HG03342 (cell line): ENCODE results near the gene APLP2.

Experiments used
- ATAC-seq: cut with Tn5 transposase; IDR thresholded peaks from one replicate; pipeline ENCODE4 v1.9.1; 2021; ENCODE audit warnings: mild to moderate bottlenecking, moderate library complexity; ENCODE audit not compliant: unreplicated experiment

The APLP2 gene

DNA sequence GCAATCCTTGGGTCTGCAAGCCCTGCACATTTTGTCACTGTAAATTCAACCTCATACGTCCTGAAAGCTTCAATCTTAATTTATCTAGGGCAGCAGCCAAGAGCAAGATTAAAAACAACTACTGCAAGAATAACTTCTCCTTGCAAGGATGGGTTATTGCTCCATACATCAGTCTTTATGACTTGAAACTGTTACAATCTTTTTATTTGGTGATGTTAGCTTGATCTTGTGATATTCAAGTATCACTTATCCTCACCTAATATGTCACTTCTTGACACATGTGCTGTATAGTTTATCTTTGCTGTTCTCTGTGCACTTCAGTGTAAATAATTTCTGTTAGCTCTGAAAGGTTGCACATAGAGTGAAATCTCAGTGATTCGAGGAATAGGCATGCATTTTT lies 14.7 kb upstream of the APLP2 start:
- no peak for ATAC-seq

- no peak for ATAC-seq
Measured at GRCh38 chr11:130055617-130056016, 14.1 kb upstream of the APLP2 start.

DNA sequence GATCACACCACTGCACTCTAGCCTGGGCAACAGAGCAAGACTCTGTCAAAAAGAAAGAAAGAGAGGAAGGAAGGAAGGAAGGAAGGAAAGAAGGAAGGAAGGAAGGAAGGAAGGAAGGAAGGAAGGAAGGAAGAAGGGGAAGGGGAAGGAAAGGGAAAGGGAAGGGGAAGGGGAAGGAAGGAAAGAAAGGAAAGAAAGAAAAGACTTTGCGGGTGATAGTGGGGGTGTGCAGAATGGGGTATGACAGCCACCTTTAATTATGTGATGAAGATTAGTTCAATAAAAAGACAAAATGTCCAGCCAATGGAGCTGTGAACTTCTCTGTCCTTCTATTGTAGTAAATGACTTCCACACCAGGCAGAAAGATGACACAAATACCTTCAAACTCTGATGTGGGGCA lies 8.7 kb upstream of the APLP2 start:
- no peak for ATAC-seq

DNA sequence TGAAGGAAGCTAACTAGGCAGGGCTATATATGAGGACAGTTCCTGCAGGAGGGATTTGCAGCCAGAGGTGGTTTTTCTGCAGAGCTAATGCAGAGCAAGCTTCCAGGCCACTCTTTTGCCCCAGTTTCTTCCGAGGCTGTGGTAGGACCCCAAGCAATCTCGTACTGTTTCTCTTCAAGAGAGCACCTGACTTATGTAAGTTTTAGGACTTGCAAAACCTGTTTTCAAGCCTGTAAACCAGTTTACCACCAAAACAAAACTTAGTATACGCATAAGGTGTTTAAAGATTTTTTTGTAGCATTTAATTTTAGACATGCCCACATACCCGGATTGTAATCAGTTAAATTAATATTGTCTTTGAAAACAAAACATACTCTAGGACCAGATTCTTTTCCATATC lies 7.7 kb upstream of the APLP2 start:
- ATAC-seq = no peak

DNA sequence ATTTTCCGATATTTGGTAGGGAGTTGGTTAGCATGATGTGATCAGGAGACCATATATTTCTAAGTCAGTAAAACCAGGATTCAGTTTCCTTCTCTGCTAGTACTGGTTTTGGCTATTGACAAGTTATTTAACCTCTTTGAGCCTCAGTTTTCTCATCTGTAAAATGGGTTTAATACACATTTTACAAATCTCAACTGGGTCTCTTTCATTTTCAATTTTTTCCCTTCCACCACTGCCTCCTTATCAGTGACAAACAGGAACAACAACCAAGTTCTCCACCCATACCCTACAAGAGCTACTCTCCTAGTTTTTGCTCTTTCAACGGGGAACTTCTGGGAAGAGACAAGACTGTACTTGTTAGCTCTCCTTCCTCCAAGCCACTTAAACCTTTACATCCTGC lies 6.2 kb upstream of the APLP2 start:
- no peak for ATAC-seq

GRCh38 chr11:130064596-130064995 lies 5.1 kb upstream of the APLP2 start:
- no peak for ATAC-seq

GRCh38 chr11:130066338-130066737 lies 3.4 kb upstream of the APLP2 start:
- no peak for ATAC-seq

- no peak for ATAC-seq
Measured at GRCh38 chr11:130068546-130068985, 1.1 kb upstream of the APLP2 start.

DNA sequence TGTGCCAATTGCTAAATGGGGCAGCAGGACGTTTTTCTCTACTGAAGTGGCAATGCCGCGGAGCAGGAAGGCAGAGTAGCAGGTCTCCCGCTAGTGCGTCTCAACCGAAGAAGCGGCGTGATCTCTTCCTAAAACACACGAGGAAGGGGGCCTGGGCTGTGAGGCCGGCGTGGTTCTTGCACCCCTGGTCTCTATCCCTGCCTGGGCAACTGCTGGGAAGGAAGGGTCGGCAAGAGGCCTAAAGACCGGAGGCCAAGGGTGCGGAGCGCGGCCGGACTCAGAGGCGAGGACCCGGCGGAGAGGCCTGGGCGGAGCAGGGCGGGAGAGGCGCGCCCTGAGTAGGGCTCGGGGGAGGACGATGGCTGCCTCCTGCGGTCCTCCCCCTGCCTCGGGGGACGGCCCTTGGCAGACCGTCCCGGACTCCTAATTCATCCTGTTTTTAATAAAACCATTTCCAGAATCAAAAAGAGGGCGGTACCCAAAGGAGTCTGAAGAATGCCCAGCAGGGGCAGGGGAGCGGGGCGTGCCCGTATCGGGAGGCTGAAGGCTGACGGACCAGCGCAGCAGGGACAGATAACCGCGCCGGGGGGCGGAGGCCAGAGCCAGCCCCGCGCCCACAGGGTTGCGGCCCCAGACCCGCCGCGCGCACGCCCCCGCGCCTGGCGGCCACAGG lies 572 bp upstream of the APLP2 start:
- ATAC-seq = peak; percentile 44

GRCh38 chr11:130070109-130070845 lies 583 bp downstream of the APLP2 start:
- ATAC-seq = peak; percentile 29

GRCh38 chr11:130070846-130071200 lies 1.1 kb downstream of the APLP2 start:
- ATAC-seq = no peak

GRCh38 chr11:130071211-130071712 lies 1.6 kb downstream of the APLP2 start:
- no peak for ATAC-seq

DNA sequence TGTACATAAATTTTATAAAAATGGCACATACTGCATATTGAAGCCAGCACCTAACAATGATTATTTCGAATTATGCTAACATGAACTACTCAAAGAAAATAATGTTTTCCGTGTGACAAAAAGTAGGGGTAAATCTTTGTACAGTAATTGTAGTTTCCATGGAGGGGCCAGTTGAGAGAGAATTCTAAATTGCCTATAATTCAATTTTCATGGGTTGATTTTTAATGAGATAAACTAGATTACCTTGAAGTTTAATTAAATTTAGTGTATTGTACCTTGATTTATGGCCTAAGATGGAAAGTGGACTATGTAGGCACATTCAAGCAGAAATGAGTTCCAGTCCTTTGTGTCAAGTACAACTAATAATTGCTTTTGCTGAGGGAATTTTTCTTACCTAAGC lies 5.0 kb downstream of the APLP2 start:
- ATAC-seq = no peak

DNA sequence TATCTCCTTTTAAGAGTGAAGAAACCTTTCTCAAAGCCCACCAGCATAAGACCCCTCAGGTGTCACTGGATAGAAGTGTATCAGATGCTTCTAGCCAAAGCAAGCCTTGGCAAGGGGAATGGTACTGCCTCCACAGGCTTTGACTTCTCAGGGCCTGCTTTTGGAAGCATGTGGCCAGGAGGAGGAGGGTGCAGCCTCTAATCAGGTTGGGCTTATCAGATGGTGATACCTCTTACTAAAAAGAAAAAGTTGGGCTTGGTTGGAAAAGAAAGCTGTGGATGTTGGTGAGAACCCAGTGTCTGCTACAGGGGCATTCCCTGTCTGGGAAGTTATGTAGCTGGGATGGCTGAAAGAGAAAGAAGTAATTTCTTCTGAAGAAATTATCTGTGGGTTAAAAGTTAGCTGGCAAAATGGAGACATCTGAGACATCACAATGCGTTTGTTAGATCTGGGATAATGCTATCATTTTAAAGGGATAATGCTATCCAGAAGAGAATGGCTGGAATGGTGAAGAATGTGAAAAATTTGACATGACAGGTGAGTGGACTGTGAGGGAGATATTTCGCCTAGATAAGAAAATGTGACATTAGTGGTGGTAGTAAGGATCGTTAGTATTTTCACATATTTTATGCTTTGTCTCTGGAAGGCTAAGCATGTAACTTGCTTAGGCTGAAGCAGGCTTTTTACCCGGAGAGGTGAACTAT lies 7.2 kb downstream of the APLP2 start:
- ATAC-seq = no peak

DNA sequence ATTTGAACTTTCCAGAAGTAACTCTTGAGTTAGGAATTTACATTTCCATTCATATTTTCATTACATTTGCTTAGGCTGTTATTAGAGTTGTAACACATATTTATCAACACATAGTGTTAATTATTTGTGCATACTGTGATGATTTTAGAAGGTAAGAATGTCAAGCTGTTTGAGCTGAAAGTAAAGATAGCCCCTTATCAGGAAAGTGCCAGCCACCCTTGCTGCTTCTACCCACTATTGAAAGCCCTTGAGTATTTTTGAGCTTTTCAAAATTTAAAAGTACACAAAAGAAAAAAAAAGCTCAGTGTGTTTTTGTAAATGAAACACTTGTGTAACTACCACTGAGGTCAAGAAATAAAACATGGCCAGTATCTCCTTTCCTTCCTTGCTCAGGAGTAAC lies 8.0 kb downstream of the APLP2 start:
- ATAC-seq = no peak

DNA sequence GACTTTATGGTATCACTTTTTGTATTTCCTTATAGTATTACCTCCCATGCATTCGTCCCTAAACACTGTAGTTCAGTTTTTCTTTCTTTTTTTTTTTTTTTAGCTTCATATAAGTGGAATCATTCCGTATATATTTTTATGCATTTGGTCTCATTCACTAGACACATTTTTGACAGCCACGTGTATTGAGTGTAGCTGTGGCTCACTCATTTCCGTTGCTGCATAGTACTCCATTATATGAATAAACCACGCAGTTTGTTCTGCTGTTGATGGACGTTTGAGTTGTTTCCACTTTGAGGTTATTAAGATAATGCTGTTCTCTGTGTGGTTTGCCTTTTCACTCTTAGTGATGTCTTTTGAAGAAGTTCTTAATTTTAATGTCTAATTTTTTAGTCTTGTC lies 8.4 kb downstream of the APLP2 start:
- ATAC-seq = no peak

- no peak for ATAC-seq
Measured at GRCh38 chr11:130085671-130086290, 16.1 kb downstream of the APLP2 start.

- no peak for ATAC-seq
Measured at GRCh38 chr11:130086669-130087068, 17.0 kb downstream of the APLP2 start.

GRCh38 chr11:130087294-130087926 lies 17.7 kb downstream of the APLP2 start:
- peak; percentile 52 for ATAC-seq

DNA sequence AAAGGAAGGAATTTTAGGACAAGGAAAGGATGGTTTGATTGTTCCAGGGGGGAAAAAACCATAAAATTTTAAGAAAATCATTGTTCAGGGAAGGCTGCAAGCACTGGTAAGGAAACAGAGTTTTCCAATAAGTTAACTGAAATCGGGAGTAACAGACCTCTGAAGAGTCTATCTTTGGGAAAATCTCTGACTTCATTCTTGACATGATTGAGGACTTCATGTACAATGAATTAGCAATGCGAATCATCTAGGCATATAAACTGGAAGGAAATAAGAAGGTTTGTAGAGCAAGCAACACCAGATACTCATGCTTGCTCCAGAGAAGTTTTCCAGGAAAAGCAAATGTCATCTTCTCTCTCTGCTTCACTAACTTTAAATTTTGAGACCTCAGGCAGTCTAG lies 18.5 kb downstream of the APLP2 start:
- no peak for ATAC-seq
